GM18508 (cell line): Measurements from ENCODE around the gene DLGAP1.

Source experiments
- ATAC-seq: cut with Tn5 transposase; IDR thresholded peaks from one replicate; pipeline ENCODE4 v1.9.1; 2021; ENCODE audit warnings: moderate number of reproducible peaks; ENCODE audit not compliant: insufficient read depth, unreplicated experiment

The DLGAP1 gene

DNA sequence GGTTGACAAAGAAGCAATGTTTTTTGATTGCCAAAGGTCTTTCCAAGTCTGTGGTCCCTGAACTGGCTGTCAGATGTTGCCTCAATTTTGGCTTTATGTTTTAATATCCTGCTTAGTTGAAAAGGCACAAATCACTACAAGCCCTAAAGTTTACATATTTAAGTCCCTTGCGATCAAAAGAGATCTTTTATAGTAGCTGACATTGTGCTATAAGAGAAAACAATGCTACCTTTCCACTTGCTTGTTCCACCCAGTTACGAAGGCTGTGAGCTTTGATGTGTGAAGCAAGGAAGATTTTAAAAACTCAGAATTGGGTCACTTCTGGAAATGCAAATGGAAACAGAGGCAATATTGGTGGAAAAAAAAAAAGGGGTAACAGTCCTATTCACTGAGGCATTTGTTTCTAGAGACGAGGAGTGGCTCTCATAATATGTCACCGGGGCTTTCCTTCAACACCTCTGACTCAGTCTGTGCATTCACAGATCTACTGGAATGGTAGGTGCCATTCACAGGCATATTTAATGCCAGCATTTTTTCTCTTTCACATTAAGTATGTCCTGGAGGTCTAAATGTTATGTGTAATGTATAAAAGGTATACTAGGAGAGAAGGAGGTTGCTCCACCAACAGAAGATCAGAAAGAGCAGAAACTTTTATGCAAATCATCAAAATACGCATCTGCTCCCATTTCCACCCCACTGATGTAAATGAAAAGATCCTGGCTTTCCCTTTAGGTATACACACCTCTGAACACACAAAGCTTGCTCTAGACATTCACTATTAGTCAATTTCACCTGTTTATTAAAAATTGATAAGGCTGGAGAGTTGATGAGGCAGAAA is 913.3 kb downstream of the DLGAP1 start:
- peak; percentile 89 for ATAC-seq

DNA sequence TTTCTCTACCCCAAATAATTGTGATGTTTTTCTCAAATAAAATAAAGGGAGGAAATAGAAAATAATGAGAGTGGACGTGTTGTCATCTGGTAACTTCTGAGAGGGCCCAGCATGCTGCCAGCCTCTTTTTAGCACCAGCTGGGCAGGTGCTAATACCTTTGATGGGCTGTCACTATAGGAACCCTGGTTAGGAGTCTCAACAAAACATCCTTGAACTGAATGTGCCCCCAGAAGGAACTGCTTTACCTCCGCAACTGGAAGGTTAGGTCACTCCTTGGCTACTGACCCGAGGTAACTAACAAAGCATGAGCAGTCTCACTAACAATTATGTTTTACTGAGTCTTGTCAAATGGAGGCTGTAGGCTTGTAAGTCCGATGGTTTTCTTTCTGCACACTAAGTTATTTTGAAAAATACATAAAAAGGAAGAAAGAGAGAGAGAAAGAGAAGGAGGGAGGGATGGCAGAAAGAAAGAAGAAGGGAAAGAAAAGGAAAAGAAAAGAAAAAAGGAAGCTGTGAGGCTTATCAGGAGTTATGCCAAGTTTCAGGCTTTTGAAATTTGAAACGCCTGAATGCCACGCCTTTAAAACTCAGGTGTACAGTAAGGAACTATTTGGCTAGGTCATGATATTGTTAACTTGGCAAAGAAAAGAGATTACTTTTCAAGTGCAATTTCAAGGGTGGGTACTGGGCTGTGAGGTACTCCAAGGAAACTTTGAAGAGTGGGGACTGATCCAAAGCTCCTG is 914.1 kb downstream of the DLGAP1 start:
- ATAC-seq, result no peak

DNA sequence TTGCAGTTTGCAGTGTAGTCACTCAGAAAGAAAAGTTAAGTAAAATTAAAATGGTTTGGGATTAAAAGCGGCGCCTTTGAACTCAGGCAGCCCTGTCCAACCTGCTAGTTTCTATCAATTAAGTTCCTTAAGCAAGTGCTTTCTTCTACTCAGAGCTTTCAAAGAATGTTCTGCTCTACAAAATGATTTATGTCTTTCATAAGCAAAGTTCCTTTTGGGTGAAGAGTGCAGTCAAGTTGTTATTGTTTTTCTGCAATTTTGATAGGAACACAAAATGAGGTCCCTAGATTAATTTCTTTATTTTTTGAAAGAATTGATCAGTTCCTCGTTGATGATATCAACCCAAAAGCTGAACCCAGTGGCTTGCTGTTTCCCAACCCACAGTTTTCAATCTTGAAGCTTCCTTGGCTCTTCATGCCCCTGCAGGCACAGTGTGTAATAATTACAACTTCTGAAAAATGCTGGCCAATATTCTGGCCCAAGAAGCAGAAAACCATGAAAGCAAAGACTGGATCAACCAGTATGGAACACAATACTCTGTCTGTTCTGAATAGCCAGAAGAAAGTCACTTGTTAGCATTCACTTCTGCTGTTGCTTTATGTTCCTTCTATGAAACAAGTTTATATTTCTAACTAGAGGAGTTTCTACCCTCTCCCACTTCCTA is 916.0 kb downstream of the DLGAP1 start:
- no peak for ATAC-seq

DNA sequence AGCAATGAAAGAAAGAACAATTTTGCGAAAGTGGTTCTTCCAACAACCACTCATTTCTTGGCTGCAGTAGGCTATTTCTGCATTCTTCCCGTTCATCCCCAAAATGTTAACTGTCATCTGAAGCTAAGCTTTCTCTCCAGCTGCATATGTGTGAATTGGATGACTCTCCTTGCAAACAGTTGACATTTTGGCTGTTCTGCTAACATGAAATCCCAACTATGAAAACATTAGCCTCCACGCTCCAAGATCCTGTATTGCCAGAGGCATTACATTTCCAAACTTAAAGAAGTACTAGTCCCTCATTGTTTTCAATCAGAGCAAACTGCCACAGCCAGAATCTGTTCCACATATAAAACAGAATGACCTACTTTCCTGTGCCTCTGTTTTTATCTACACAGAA is 916.7 kb downstream of the DLGAP1 start:
- ATAC-seq, result no peak

DNA sequence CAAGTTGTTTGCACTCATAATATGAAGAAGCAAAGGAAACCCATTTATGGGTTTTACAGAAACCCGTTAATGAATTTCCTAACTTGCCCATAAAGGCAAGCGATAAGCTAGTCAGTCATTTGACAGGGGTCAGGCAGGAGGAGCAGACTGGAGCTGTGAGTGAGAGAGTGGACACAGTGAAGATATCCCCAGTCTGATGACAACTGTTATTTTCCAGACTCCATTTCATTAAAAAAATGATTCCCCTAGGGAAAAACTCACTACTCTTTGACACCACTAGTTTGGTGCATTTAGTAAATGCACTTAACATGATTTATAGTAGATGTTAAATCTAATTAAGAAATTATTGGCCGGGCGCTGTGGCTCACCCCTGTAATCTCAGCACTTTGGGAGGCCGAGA is 924.3 kb downstream of the DLGAP1 start:
- no peak for ATAC-seq

DNA sequence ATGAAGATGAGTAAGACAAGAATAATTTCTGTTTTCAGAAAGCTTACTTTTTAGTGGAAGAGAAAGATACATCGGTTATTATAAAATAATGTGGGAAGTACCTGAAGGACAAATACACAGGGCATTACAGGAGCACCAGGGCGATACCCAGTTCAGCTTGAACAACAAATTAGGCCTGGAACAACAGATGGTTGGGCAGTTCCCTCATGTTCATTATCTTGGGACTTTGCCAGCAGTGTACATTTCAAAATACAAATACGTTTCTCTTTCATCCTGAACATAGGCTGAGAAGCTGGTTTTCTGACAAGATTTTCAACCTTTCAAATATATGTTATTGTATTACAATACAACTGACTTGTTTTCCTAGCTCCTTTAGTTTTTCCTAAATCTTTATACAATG is 925.5 kb downstream of the DLGAP1 start:
- no peak for ATAC-seq

DNA sequence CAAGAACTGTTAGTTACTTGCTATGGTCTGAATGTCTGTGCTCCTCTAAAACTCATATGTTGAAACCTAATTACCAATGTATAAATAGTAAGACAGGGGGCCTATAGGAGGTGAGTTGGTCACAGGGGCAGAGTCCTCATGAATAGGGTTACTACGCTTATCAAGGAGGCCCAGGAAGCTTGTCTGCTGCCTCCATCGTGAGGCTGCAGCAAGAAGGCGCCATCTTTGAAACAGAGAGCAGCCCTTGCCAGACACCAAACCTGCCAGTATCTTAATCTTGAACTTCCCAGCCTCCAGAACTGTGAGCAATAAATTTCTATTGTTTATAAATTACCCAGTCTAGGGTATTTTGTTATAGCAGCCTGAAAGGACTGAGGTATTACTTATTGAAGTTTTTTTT is 926.0 kb downstream of the DLGAP1 start:
- no peak for ATAC-seq

DNA sequence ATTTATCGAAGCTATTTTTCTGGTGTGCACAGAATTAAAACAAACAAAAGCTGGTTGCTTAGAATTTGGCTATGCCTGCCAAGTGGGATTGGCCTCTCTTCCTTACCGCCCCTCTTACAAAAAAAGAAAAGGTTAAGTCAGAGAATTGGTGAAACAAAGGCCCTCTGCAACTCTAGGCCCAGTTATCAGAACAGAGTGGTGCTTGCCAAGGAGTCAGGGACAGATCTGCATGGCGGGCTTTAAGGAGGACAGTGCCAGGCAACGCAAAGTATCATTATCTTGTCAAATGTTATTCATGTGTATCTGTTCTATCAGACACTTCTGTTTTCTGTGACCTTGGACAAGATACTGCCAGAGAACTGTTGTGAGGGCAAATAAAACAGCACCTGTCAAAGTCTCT is 926.9 kb downstream of the DLGAP1 start:
- no peak for ATAC-seq

DNA sequence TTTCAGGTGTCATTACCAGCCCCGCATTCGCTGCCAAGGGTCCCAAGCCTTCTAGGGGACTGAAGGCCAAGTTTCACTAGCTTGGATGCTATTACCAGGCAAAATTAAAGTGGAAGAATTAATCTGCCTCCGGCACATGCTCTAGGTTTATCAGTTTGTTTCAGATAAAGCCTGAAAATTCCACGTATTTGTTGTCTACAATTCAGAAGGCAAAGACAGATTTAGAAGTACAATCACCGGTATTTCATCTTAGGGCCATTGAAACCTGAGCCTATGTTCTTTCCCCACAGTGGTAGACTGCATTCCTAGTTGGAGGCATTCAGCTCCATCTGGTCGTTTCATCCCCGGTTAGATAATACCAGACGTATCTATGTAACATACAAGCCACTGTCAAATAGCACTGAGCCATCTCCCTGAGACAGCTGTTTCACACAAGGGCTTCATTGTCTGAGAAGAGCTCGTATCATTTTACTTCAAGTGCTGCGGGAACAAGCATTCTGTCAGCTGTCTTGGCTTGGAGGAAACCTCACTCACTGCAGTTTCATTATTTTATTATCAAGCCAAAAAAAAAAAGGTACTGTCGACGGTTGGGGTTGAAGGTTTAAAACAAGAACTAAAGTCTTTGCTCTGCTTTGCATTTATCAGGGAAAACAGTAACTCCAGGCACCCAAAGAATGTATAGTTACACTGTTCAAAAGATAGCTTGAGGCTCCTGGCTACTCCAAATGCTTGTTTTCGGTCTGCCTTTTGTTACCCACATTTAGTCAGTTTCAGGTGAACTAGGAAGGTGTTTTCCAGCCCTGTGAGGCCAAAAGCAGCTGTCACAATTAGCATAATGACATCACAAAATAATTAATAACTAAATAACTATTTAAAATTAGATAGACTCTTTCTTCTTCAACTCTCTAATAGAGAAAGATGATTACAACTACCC is 928.4 kb downstream of the DLGAP1 start:
- ATAC-seq, result peak; percentile 38

DNA sequence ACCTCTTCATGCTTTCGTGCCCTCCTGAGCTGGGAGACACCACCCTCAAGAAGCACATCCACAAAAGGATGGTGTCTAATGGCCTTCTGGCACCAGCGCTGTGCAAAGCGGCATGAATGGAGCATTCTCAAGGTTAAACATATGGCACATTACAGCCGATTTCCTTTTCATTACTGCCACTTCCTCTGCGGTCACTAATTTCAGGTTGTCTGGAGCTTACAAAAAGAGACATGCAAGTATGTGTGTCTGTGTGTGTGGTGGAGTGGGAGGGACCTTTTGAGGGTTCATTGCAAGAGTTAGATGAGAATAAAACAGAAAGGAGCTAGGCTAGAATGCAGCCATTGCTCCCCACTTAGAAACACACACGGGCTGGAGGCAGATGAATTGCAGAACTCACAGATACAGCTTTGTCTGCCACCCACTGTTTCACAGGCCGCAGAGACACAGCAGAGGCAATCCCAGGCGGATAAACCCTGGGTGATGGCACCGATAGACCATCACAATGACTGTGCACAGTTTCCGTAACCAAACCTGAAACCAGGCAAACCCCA is 929.2 kb downstream of the DLGAP1 start:
- peak; percentile 70 for ATAC-seq

DNA sequence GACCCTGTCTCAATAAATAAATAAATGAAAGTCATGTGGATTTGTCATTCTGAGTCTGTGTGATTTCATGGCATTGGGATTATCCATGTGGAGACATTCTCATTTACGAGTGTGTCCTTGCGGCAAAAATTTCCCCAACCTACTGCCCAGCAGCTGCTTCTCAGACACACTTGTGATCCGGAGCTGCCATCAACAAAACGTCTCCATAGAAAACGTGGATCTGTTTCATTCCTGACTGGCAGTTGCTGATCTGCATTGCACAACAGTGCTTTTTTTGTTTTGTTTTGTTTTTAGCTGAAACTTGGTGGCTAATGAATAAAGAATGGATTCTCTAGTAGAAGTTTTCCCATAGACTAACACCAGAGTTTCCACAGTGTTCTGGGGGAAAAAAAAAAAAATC is 930.4 kb downstream of the DLGAP1 start:
- no peak for ATAC-seq

DNA sequence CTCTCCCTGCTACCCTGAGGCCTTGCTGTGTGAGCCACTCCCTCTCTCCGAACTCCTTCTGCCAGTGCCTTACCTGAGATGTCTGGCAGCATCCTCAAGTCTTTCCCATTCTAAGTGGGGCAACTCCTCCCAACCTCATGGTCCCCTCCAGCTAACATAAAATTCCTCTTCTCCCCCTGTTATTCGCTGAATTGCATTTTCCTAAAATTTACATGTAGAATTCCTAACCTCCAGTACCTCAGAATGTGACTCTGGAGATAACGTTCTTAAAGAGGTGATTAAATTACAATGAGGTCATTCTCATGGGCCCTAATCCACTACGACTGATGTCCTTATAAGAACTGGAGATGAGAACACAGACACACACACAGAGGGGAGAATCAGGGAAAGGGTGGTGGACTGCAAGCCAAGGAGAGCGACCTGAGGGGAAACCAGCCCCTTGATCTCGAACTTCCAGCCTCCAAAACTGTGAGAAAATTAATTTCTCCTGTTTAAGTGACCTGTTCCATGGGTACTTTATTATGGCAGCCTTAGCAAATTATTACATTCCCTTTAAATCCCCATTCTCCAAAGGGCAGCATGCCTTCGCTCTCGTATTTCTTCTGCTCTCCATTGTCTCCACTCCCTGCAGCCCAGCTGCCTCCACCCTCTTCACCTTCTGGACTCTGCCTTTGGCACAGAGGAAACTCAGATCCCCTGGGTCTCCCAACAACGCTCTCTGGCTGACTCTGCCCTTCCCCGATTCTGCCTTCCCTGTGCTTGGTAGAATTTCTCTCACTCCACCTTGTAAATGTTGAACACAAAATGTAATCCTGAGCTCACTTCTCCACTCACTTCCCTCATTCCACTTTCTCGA is 934.6 kb downstream of the DLGAP1 start:
- no peak for ATAC-seq

DNA sequence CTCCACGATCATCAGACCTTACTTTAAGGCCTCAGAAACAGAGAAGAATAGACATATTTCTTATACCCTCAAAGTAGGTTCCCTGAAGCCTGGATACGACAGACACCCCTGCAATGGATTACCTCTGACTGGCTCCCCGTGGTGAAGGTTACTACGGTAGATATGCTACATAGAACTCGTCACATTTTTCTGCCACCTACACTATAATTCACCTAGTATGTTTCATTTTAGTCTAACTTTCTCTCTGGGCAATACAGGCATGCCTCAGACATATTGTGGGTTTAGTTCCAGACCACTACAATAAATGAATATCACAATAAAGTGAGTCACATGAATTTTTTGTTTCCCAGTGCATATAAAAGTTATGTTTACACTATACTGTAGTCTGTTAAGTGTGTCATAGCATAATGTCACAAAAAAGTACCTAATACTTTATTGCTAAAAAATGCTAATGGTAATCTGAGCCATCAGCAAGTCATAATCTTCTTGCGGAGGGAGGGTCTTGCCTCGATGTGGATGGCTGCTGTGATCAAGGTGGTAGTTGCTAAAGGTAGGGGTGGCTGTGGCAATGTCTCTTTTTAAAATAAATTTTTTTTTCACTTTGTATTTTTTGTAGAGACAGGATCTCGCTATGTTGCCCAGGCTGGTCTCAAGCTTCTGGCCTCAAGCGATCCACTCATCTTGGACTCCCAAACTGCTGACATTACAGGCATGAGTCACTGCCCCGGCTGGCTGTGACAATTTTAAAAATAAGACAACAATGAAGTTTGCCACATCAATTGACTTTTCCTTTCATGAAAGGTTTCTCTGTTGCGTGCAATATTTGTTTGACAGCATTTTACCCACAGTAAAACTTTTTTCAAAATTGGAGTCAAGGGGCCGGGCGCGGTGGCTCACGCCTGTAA is 940.5 kb downstream of the DLGAP1 start:
- no peak for ATAC-seq

DNA sequence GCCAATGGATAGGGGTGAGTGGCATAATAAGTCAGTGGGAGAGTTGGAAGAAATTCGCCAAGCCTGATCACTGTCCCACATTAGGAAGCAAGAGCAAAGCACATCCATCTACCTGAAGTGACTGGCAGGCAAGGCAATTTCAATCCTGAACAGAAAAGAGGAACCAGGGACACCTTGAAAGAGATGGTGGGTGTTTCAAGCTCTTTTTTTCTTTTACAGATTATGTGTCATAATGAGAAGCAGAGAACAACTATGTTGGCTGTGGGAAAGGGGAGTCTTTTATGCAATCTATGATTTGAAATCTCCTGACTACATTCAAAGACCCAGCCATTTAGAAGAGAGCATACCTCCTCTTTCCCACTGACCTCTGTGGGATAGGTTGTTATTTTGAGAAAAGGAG is 941.6 kb downstream of the DLGAP1 start:
- ATAC-seq, result peak; percentile 63

DNA sequence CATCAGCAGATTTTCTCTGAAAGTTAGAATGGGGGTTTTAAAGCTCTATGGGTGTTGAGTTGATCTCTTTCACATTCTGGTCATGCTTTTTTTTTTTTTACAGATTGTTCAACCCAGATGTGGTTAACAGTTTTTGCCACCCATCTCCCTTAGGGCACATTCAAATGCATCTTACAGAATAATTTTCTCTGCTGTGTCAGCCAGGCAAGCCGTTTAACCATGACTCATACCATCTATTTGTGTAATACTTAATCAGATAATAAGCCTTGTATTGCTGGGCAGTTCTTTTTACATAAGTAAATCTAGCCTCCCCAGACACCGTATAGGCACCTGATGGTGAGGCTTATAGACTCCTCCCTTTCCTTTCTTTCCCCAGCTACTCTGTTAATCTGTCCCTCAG is 943.1 kb downstream of the DLGAP1 start:
- no peak for ATAC-seq

DNA sequence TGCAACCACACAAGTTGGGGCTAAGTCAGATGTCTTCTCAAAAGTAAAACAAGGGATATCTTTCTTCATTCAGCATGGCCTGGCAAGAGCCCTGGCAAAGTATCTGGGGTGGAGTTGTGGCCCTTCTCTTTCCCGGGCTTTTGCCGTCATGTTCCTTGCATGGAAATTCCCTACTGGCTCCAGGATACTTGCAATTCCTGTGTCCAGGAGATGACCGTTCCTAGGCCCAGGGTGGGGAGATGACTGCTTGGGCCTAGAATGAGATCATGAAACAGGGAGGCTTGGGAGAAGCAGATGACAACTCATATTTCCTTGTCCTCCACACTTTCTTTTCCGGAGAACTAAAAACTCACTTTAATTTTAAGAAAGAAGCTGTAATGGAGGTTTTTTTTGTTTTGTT is 944.2 kb downstream of the DLGAP1 start:
- no peak for ATAC-seq

DNA sequence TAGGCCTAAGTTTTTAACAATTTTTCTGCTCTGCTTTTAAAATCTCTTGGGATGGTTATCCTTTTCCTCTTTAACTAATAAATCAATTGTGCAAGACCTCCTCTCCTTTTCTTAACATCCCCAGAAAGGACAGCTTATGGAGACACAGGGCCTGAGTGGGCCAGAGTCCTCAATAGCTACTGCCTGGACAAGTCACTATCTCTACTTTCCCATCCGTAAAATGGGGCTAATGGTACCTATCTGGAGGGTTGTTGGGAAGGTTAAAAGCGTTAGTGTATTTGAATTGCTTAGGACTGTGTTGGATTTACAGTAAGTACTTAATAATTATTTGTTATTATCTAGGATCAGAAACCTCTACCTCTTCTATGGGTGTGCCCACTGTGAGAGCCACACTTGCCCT is 945.1 kb downstream of the DLGAP1 start:
- no peak for ATAC-seq
